Amniotic epithelial cell (primary cell): ENCODE results near the gene ACSM2B.
"Not testable (repeated sequence)": the region's sequence is repeated elsewhere in the genome, so short reads cannot be mapped to it uniquely, and the experiment has no call there.

Source experiments
- DNase-seq: peaks from one replicate; pipeline ENCODE4 v3.0.0-alpha.2; 2010; ENCODE audit warnings: low read depth

Gene ACSM2B

GRCh38 chr16:20532284-20532792, 43.8 kb downstream of the ACSM2B start:
- not testable (repeated sequence) for DNase-seq

DNA sequence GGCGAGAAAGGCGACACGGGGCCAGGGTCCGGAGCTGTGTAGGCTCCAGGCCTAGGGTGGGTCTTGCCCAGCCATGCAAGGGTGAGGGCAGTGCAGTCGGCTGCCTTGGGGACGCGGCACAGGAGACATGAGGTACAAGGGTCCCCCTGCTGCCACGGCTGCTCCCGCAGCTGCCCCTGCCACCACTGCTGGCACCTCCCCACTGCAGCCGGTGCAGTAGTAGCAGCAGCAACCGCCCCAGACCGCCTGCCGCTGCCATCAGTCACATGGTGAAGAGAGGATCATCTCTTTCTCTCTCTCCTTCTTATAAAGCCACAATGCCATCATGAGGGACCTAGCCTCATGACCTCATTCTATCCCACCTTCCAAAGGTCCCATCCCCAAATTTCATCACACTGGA, 44.4 kb downstream of the ACSM2B start:
- not testable (repeated sequence) for DNase-seq

GRCh38 chr16:20520103-20520502, 56.1 kb downstream of the ACSM2B start:
- DNase-seq, result no peak

- DNase-seq, result no peak
Observed at GRCh38 chr16:20519231-20519630, 56.9 kb downstream of the ACSM2B start.

- no peak for DNase-seq
Observed at GRCh38 chr16:20517149-20517548, 59.0 kb downstream of the ACSM2B start.

- no peak for DNase-seq
Observed at GRCh38 chr16:20515688-20516090, 60.5 kb downstream of the ACSM2B start.

DNA sequence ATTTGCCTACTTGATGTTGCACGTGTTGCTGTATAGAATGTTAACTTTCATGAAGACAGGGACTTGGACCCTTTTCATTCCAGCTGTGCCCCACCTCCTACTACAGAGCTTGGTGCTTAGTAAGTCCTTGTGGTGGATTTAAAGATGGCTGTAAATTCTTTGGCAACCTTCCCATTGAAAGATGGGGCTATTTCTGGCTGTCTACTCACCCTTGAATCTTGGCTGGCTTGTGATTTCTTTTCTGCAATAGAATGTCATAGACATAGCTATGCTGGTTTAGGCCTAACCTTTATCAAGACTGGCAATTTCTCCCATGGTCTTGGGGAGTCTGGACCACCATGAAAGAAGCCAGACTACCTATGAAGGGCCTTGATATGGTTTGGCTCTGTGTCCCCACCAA, 65.8 kb downstream of the ACSM2B start:
- DNase-seq, result no peak

DNA sequence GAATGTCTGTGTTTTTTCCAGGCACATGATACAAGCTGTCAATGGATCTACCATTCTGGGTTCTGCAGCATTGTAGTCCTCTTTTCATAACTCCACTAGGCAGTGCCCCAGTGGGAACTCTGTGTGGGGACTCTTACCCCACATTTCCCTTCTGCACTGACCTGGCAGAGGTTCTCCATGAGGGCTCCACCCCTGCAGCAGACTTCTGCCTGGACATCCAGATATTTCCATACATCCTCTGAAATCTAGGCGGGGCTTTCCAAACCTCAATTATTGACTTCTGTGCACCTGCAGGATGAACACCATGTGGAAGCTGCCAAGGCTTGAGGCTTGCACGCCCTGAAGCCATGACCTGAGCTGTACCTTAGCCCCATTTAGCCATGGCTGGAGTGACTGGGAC, 68.9 kb downstream of the ACSM2B start:
- no peak for DNase-seq

- DNase-seq, result no peak
Observed at GRCh38 chr16:20504418-20504817, 71.7 kb downstream of the ACSM2B start.

DNA sequence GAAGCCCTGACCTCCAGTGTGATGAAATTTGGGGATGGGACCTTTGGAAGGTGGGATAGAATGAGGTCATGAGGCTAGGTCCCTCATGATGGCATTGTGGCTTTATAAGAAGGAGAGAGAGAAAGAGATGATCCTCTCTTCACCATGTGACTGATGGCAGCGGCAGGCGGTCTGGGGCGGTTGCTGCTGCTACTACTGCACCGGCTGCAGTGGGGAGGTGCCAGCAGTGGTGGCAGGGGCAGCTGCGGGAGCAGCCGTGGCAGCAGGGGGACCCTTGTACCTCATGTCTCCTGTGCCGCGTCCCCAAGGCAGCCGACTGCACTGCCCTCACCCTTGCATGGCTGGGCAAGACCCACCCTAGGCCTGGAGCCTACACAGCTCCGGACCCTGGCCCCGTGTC, 84.7 kb downstream of the ACSM2B start:
- not testable (repeated sequence) for DNase-seq

- not testable (repeated sequence) for DNase-seq
Observed at GRCh38 chr16:20490994-20491393, 85.2 kb downstream of the ACSM2B start.
